NCI-H524 treated with DMSO at 0.1 percent for 48 hours (cell line): ENCODE results near the gene SMARCA4.

Source experiments
- DNase-seq: peaks from one replicate; lab custom pipeline; 2025; lab: John Stamatoyannopoulos, UW

The SMARCA4 gene

DNA sequence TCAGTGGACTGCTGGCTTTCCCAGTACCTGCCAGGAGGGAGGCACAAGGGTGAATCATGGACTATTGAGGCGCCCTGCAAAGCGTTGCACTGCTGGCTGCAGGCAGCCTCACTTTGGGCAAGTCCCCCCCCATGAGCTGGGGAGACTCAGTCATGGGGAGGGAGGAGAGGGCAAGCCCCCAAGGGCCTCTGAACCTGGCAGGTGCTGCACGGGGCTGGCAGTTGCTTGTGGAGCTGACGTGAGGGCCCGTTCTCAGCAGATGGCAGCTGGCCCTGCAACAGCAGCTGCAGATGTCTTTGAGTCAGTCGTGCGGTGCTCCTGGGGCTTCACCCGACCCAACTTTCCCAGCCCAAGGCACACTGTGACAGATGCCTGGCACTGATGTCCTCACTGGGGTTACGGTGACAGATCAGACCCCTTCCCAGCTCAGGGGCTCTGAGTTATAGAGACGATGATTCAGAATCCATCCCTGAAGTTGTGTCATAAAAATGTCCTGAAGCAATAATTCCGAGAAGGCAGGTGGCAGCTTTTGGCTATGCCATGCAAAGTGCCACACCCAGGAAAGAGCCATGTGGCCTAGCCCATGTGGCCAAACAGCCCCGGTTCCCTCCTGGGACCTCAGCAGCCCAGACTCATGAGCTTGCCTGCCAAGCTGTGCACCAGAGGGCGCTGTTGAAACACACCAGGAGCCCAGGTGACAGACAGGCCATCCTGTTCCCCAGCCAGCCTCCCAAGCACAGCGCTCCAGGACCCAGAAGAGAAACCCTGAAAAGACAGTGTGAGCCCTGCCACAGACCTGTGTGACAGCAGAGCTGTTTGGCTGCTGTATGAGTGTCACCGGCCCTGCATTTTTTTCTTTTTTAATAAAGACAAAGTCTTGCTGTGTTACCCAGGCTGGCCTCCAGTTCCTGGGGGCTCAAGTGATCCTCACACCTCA is 74.9 kb downstream of the SMARCA4 start:
- DNase-seq: peak; percentile 70

DNA sequence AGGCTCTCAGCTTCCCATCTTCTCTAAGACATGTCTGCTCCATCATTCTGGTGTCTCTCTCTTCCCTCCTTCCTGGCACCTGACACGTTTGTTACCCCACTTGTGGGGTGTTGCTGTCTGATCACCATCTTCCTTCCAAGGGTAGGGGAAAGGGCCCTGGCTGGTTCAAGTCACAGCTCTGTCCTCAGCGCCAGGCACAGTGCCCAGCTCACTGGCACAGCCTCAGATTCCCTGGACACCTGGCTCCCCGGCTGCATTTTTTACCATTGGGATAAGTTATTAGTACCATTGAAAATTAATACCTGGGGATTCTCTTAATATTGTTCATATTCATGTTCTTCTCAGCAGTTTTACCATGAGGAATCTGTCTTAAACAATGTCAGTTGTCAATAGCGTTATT is 77.7 kb downstream of the SMARCA4 start:
- DNase-seq: no peak

- DNase-seq: no peak
These were observed 80.4 kb downstream of the SMARCA4 start for GRCh38 chr19:11041194-11041593.

DNA sequence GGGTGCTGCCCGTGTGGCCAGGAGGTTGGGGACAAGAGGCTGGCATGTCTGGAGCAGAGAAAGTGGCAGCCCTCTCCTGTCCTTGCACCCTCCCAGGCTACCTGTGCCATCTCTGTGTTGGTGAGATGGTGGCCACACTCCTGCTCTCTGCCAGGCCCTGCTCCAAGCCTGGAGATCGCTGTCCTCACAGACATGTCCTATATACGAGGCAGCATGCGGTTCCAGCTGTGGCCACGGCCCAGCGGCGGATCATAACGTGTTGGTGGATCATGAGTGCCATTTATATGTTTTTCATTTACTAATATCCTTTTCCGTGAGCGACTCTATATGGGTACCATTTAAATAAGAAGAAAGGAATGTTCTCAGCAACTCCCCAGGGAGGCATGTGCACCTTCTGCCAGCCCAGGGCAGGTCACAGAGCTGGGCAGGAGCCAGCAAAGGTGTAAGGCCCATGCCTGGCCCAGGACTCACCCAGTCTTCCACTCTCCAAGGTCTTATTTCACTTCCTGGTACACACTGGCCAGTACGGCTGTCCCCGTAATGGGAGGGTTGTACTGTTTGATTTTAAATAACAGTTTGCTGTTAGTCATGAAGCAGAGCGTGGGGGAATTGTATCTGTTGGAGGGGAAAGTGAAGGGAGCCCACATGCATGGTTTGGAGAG is 81.3 kb downstream of the SMARCA4 start:
- no peak for DNase-seq

- no peak for DNase-seq
These were observed 83.6 kb downstream of the SMARCA4 start for GRCh38 chr19:11044431-11044830.

DNA sequence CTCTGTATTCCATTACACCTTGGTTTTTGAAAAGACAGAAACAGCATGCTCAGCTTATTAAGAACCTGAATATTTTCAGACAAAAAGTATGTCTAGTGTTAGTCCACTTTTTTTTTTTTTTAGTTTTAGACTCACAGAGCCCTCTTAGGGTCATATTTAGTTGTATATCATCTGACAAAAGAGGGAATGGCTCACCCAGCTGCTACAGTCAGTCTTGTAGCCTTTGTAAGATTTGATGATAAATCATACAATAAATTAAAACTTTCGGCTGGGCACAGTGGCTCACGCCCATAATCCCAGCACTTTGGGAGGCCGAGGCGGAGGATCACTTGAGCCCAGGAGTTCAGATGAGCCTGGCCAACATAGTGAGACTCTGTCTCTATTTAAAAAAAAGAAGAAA is 84.7 kb downstream of the SMARCA4 start:
- DNase-seq: no peak

- no peak for DNase-seq
These were observed 86.0 kb downstream of the SMARCA4 start for GRCh38 chr19:11046605-11047354.

- DNase-seq: no peak
These were observed 87.0 kb downstream of the SMARCA4 start for GRCh38 chr19:11047866-11048265.

DNA sequence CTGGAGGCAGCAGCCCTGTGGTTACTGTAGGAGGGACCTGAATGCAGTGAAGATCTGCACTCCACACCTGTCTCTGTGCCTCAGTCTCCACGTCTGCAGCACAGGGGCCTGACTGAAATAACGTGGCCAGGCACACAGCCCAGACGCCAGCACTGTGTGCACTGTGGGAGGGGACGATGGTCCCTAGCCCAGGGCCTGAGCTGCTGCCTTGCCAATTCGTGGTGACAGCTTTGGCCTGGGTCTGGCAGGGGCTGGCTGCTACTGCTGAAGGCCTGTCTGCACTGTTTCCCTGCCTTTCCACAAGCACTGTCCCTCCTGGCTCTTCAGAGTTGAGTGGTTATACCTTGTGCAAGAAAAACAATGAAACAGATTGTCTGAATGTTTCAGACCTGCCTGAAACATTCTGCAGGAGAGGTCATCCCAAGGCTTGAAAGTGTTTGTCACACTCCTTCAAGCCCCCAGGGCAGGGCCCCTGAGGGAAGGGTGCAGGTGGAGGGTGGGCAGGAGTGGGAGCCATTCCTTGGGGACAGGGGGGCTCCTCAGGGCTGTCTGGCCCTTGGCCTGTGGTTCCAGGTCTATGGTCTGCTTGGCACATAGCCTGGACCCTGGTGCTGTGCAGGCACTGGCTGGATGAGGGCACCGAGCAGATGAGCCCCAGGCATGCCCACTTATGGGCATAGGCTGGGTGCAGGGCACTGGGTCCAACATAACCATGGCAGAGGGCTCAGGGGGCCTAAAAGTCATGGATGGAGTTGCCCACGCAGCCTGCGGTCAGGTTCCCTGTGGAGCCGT is 89.7 kb downstream of the SMARCA4 start:
- no peak for DNase-seq

GRCh38 chr19:11053817-11054195 is 93.0 kb downstream of the SMARCA4 start:
- no peak for DNase-seq

DNA sequence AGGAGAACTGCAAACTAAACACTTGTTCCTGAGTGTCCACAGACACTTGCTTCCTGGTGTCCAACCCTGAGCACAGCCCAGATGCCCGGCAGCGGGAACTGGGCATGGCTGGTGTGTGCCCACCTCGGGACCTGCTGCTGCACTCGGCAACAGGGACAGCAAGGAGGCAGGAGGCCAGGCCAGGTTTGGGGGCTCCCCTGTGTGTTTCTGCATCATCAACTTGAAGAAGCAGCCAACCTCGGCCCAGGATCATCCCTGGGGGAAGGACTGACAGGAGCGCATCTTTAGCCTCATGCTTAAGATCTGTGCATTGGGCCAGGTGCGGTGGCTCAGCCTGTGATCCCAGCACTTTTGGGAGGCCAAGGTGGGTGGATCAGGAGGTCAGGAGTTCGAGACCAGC is 93.4 kb downstream of the SMARCA4 start:
- no peak for DNase-seq

- DNase-seq: no peak
These were observed 93.8 kb downstream of the SMARCA4 start for GRCh38 chr19:11054628-11055027.

DNA sequence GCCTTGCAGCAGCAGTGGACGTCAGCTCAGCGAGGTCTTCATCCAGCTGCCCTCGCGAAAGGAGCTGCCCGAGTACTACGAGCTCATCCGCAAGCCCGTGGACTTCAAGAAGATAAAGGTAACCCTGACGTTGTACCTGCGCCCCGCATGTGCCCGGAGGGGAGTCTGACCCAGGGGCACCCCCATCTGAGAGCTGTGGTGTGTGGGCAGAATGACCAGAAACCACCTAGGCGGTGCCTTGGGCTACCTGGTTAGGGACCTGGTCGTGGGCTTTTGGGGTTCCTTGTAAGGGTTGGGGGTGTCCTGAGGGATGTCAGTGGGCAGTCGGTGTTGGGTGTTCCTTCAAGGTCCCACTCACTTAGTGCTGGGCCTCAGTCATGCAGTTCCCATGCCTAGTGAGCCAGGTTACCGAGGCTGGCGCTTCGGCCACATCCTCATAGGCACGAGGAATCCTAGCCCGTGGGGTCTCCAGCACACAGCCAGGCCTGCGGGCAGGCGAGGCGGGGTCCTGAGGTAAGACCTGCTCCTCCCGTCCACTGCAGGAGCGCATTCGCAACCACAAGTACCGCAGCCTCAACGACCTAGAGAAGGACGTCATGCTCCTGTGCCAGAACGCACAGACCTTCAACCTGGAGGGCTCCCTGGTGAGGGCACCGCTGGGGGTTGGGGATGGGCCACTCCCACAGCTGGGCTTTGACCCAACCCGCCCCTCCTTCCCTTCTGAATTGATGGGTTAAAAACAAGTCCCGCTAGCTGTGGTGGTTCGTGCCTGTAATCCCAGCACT is 97.6 kb downstream of the SMARCA4 start:
- no peak for DNase-seq

DNA sequence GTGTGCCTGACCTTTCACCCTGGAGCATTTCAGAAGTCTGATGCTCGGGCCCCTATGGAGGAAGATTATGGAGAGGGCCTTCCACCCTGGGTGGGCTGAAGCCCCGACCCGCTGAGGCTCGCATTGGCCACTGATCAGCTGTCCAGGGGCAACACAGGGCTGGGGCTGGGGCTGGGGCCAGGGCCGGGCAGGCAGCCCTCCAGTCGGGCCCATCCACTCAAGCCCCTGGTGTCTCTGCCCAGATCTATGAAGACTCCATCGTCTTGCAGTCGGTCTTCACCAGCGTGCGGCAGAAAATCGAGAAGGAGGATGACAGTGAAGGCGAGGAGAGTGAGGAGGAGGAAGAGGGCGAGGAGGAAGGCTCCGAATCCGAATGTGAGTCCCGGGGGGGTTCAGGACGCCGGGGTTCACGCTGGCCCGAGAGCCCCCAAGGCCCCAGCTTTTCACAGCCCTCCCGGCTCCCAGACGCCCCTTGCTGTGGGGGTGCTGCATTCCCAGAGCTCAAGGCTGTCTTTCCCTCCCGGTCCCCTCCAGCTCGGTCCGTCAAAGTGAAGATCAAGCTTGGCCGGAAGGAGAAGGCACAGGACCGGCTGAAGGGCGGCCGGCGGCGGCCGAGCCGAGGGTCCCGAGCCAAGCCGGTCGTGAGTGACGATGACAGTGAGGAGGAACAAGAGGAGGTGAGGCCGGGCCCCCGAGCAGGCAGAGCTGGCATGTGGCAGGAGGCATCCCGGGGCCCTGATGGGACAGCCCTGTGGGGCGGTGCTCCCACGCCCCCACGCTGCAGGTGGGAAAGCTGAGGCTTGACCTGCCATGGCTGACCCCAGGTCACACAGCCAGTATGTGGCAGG is 98.9 kb downstream of the SMARCA4 start:
- no peak for DNase-seq

DNA sequence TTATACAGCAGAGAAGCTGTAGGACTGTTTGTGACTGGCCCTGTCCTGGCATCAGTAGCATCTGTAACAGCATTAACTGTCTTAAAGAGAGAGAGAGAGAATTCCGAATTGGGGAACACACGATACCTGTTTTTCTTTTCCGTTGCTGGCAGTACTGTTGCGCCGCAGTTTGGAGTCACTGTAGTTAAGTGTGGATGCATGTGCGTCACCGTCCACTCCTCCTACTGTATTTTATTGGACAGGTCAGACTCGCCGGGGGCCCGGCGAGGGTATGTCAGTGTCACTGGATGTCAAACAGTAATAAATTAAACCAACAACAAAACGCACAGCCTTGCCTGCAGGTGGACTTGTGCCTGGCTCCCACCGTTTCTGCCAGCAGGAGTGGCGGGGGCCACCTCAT is 101.1 kb downstream of the SMARCA4 start:
- DNase-seq: no peak

DNA sequence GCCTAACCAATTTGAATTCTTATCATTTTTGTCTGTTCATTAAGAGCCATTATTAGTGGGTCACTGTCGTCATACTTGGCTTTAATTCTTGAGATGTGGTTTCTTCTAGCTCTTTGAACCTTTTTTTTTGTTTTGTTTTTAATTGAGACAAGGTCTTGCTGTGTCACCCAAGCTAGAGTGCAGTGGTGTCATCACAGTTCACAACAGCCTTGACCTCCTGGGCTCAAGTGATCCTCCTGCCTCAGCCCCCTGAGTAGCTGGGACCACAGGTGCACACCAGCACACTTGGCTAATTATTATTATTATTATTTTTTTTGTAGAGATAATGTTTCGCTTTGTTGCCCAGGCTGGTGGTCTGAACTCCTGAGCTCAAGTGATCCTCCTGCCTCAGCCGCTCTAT is 102.6 kb downstream of the SMARCA4 start:
- no peak for DNase-seq

DNA sequence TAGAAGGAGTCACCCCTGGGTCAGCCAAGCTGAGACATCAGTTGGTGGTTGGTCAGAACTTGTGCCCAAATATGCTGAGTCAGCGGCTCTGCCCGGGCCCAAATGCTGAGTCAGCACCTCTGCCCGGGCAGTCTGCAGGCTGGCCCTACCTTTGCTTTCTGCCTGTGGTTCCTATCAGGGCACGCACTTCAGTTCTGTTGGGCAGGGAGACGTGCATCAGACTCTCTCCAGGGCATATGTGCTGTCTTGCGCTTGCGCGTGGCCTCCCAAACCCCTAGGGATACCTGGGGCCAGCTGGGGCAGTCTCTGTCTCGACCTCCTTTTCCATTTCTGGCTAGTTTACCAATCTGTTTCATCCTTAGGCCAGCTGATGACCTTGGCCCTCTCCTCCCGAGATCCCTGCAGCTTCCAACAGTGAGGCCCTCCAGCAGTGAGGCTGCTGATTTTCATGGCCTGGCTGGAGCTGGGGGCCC is 104.0 kb downstream of the SMARCA4 start:
- DNase-seq: no peak

DNA sequence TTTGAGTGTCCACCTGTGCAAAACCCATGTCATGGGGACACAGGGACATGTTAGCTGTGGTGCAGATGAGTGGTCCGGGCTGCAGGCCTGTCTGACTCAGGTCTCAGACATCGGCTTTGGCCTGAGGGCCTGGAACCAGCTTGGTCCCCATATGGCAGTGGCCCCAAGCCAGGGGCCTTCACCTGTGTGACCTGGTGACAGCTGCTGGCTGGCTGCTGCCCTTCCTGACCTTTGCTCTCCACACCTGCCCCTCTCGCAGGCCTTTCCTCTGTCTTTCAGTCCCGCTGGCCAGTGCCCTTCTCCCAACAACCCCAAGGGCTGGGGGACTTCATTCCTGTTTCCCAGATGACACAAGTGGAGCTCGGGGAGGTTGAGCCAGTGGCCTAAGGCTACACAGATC is 105.5 kb downstream of the SMARCA4 start:
- no peak for DNase-seq

DNA sequence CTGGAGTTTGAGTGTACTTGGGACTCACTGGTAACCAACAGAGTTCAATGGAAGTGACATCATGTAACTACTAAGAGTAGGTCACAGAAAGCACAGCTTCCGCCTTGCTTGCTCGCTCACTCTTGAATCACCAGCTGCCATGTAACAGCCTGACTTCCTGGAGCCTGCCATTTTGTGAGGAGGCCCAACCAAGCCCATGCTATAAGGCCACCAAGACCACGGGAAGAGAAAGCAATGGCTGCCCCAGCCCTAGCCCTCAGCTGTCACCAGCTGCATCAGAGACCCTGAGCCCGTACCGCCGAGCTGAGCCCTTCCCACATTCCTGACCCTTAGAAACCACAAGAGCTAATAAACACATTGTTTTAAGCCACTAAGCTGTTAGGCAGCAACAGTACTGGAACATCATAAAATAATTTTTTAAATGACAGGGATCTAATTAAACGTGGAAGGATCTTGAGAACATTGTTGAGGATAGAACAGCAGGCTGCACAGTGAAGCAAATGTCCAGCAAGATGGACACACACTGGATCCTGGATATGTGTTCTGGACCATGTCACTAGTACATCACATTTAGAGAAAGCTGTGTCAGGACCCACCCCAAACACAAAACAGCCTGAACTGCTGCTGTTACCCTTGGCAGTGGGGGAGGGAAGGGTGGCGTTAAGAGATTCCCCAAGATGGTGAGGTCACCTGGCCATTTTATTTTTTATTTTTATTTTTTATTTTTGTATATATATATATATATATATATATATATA is 106.7 kb downstream of the SMARCA4 start:
- DNase-seq: no peak
